Measurements from ENCODE around the gene KCNIP3.

The KCNIP3 gene

GRCh38 chr2:95297639-95298395 is 670 bp downstream of the KCNIP3 start:
- DNase-seq = no peak

GRCh38 chr2:95298486-95299111 is 1.5 kb downstream of the KCNIP3 start:
- DNase-seq = peak; percentile 57

- no peak for DNase-seq
Measured at GRCh38 chr2:95299961-95300360, 2.8 kb downstream of the KCNIP3 start.

- DNase-seq = no peak
Measured at GRCh38 chr2:95300450-95300849, 3.3 kb downstream of the KCNIP3 start.

GRCh38 chr2:95301186-95301585 is 4.0 kb downstream of the KCNIP3 start:
- no peak for DNase-seq

- DNase-seq = no peak
Measured at GRCh38 chr2:95301876-95302641, 4.9 kb downstream of the KCNIP3 start.

- no peak for DNase-seq
Measured at GRCh38 chr2:95303191-95303919, 6.2 kb downstream of the KCNIP3 start.

GRCh38 chr2:95305380-95306061 is 8.4 kb downstream of the KCNIP3 start:
- DNase-seq = no peak

GRCh38 chr2:95306336-95306895 is 9.3 kb downstream of the KCNIP3 start:
- no peak for DNase-seq

- no peak for DNase-seq
Measured at GRCh38 chr2:95307036-95307435, 9.9 kb downstream of the KCNIP3 start.

GRCh38 chr2:95307878-95308277 is 10.7 kb downstream of the KCNIP3 start:
- no peak for DNase-seq

GRCh38 chr2:95308426-95308990 is 11.4 kb downstream of the KCNIP3 start:
- DNase-seq = no peak

GRCh38 chr2:95309599-95309998 is 12.5 kb downstream of the KCNIP3 start:
- no peak for DNase-seq

GRCh38 chr2:95310216-95310615 is 13.1 kb downstream of the KCNIP3 start:
- DNase-seq = no peak

GRCh38 chr2:95310651-95311050 is 13.5 kb downstream of the KCNIP3 start:
- no peak for DNase-seq

GRCh38 chr2:95311815-95312542 is 14.8 kb downstream of the KCNIP3 start:
- no peak for DNase-seq

- DNase-seq = no peak
Measured at GRCh38 chr2:95312543-95313201, 15.5 kb downstream of the KCNIP3 start.

GRCh38 chr2:95313296-95314131 is 16.4 kb downstream of the KCNIP3 start:
- DNase-seq = no peak

- no peak for DNase-seq
Measured at GRCh38 chr2:95314598-95314963, 17.4 kb downstream of the KCNIP3 start.

All from EL (cell line).